ENCODE results near the gene BRWD1.

The BRWD1 gene

GRCh38 chr21:39208624-39209333 lies 104.7 kb downstream of the BRWD1 start:
- no peaks in the 10 kb centered on the region for H3K9me3 ChIP-seq (ENCODE audit: severe bottlenecking)
- no peaks in the 10 kb centered on the region for H3K27me3 ChIP-seq (ENCODE audit: insufficient read depth, low read depth, severe bottlenecking)
- no peak overlapping the region for H3K27ac ChIP-seq
- no peak for TF ChIP-seq CTCF (IDR thresholded peaks at IDR 0.05; ENCODE audit: low read depth, low read length)
- H3K4me3 ChIP-seq (ENCODE audit: low read depth, low read length), result no peak overlapping the region
- peaks cover 80% of the 10 kb centered on the region for H3K36me3 ChIP-seq
- DNase-seq, result no peak

GRCh38 chr21:39204134-39204533 lies 109.3 kb downstream of the BRWD1 start:
- H3K27ac ChIP-seq, result no peak overlapping the region
- H3K9me3 ChIP-seq (ENCODE audit: severe bottlenecking), result no peaks in the 10 kb centered on the region
- H3K36me3 ChIP-seq, result peaks cover 86% of the 10 kb centered on the region
- H3K4me3 ChIP-seq (ENCODE audit: low read depth, low read length), result no peak overlapping the region
- TF ChIP-seq CTCF (IDR thresholded peaks at IDR 0.05; ENCODE audit: low read depth, low read length), result no peak
- no peak for DNase-seq
- H3K27me3 ChIP-seq (ENCODE audit: insufficient read depth, low read depth, severe bottlenecking), result no peaks in the 10 kb centered on the region

GRCh38 chr21:39198800-39199199 lies 114.6 kb downstream of the BRWD1 start:
- no peak for DNase-seq
- Histone ChIP-seq H3K4me3 (ENCODE audit: low read depth, low read length) (no peak overlapping the region), H3K36me3 (peaks cover 83% of the 10 kb centered on the region), H3K27me3 (ENCODE audit: insufficient read depth, low read depth, severe bottlenecking) (no peaks in the 10 kb centered on the region), H3K9me3 (ENCODE audit: severe bottlenecking) (no peaks in the 10 kb centered on the region), H3K27ac (no peak overlapping the region)
- no peak for TF ChIP-seq CTCF (IDR thresholded peaks at IDR 0.05; ENCODE audit: low read depth, low read length)

- no peak for TF ChIP-seq CTCF (IDR thresholded peaks at IDR 0.05; ENCODE audit: low read depth, low read length)
- no peak for DNase-seq
- no peak overlapping the region for H3K4me3 ChIP-seq (ENCODE audit: low read depth, low read length)
- H3K27ac ChIP-seq, result no peak overlapping the region
- H3K27me3 ChIP-seq (ENCODE audit: insufficient read depth, low read depth, severe bottlenecking), result no peaks in the 10 kb centered on the region
- H3K36me3 ChIP-seq, result peaks cover 75% of the 10 kb centered on the region
- H3K9me3 ChIP-seq (ENCODE audit: severe bottlenecking), result no peaks in the 10 kb centered on the region
These were observed 115.8 kb downstream of the BRWD1 start for GRCh38 chr21:39197448-39198233.

GRCh38 chr21:39196838-39197237 lies 116.6 kb downstream of the BRWD1 start:
- Histone ChIP-seq H3K27ac (no peak overlapping the region), H3K4me3 (ENCODE audit: low read depth, low read length) (no peak overlapping the region), H3K9me3 (ENCODE audit: severe bottlenecking) (no peaks in the 10 kb centered on the region), H3K27me3 (ENCODE audit: insufficient read depth, low read depth, severe bottlenecking) (no peaks in the 10 kb centered on the region), H3K36me3 (peaks cover 67% of the 10 kb centered on the region)
- no peak for TF ChIP-seq CTCF (IDR thresholded peaks at IDR 0.05; ENCODE audit: low read depth, low read length)
- DNase-seq, result no peak
